K562 (cell line): ENCODE data around the gene PLAAT3. TPM values are rescaled to one million over a fixed set of nuclear protein-coding genes. Genes with fewer than 3 reads are reported as not detected.

Experiments used
- ASH1L ChIP-seq: fragments of 450-650 bp; IDR thresholded peaks from 2 replicates; pipeline ENCODE4 v1.6.1; 2018; ENCODE audit warnings: borderline replicate concordance, mild to moderate bottlenecking, low read depth; ENCODE audit not compliant: partially characterized antibody
- CBFB ChIP-seq: sonication (generic); formaldehyde crosslinking; IDR thresholded peaks from 2 replicates; pipeline ENCODE4 v1.4.0; 2020; ENCODE audit warnings: mild to moderate bottlenecking, missing genetic modification reagents
- CHD1 ChIP-seq: fragments of 200-600 bp; sonication (generic); IDR thresholded peaks from one replicate; pipeline ENCODE4 v1.6.1; 2012; ENCODE audit warnings: mild to moderate bottlenecking, moderate library complexity, low read length, inconsistent platforms
- HINFP ChIP-seq: fragments of 450-650 bp; conservative IDR thresholded peaks from 2 replicates; pipeline ENCODE4 v1.6.1; 2016; ENCODE audit warnings: missing genetic modification characterization, low read depth, mild to moderate bottlenecking, control low read depth, missing compliant biosample characterization
- HNRNPLL ChIP-seq: fragments of 200-400 bp; formaldehyde crosslinking; IDR thresholded peaks from 2 replicates; pipeline ENCODE4 v1.6.1; 2017; ENCODE audit warnings: low read length, low read depth, mild to moderate bottlenecking; ENCODE audit not compliant: poor library complexity, severe bottlenecking
- MYC ChIP-seq, 2 experiments: fragments of 250-450 bp in 1 of 2; sonication (Bioruptor Pico) in 1 of 2; IDR thresholded peaks; 2 replicates each; pipeline versions ENCODE4 v1.5.1 to v1.6.1; 2012 to 2021; ENCODE audit warnings: low read depth in 2 of 2, borderline replicate concordance in 1 of 2, improper control_type of control experiment in 1 of 2, low read length in 1 of 2, mild to moderate bottlenecking in 1 of 2, moderate library complexity in 1 of 2
- NFE2 ChIP-seq: IDR thresholded peaks from 2 replicates; pipeline ENCODE4 v1.6.1; 2014; ENCODE audit warnings: antibody characterized with exemption, low read depth
- NR0B1 ChIP-seq: fragments of 450-650 bp; IDR thresholded peaks from one replicate; pipeline ENCODE4 v1.6.1; 2018; ENCODE audit warnings: mild to moderate bottlenecking, moderate library complexity; ENCODE audit not compliant: partially characterized antibody
- NR4A1 ChIP-seq, 2 experiments: fragments of 250-450 bp in 1 of 2; fragments of 450-650 bp in 1 of 2; sonication (Bioruptor Pico) in 1 of 2; IDR thresholded peaks; 2 replicates each; pipeline versions ENCODE4 v1.4.0 to v1.6.1; 2016 to 2020; ENCODE audit warnings: mild to moderate bottlenecking in 2 of 2, missing compliant biosample characterization in 1 of 2, missing genetic modification characterization in 1 of 2, moderate library complexity in 1 of 2
- SAP30 ChIP-seq: fragments of 200-600 bp; sonication (generic); IDR thresholded peaks from 2 replicates; pipeline ENCODE4 v1.6.1; 2012; ENCODE audit warnings: borderline replicate concordance, low read depth, mild to moderate bottlenecking, moderate library complexity, low read length, control low read depth, inconsistent platforms; ENCODE audit not compliant: insufficient read depth, poor library complexity, severe bottlenecking
- SLC30A9 ChIP-seq: fragments of 250-450 bp; sonication (Bioruptor Pico); IDR thresholded peaks from 2 replicates; pipeline ENCODE4 v1.8.0; 2022; ENCODE audit warnings: mild to moderate bottlenecking, moderate library complexity
- STAT5A ChIP-seq: IDR thresholded peaks from 2 replicates; pipeline ENCODE4 v1.6.1; 2012; ENCODE audit warnings: low read length, inconsistent platforms, borderline replicate concordance
- ZBTB33 ChIP-seq: sonication (generic); formaldehyde crosslinking; IDR thresholded peaks from 2 replicates; pipeline ENCODE4 v1.8.1; 2023; ENCODE audit warnings: mild to moderate bottlenecking, missing genetic modification reagents
- ZNF174 ChIP-seq: fragments of 250-450 bp; sonication (Bioruptor Pico); IDR thresholded peaks from 2 replicates; pipeline ENCODE4 v1.4.0; 2020; ENCODE audit warnings: mild to moderate bottlenecking
- ZNF224 ChIP-seq: sonication (generic); formaldehyde crosslinking; IDR thresholded peaks from 2 replicates; pipeline ENCODE4 v1.8.0; 2022; ENCODE audit warnings: mild to moderate bottlenecking, missing genetic modification reagents
- ZNF584 ChIP-seq: fragments of 200-800 bp; sonication (Bioruptor generic); IDR thresholded peaks from 2 replicates; pipeline ENCODE4 v1.6.1; 2016; ENCODE audit warnings: low read depth, mild to moderate bottlenecking, missing genetic modification characterization, missing compliant biosample characterization
- polyA plus RNA-seq, 8 experiments: library from polyadenylated mRNA; depleted of rRNA in 4 of 8; stranded (reverse) in 5 of 8; unstranded in 3 of 8; fragments of >200 nt; fragmentation: Nextera tagmentation in 2 of 8; fragmentation: Illumina TruSeq in 1 of 8; extraction: Ambion mirVana in 2 of 8; extraction: Trizol in 1 of 8; gene quantifications; 2 replicates each; pipeline versions ENCODE4 v1.2.1 to v1.2.3, GENCODE V29; 2011 to 2014; ENCODE audit warnings: inconsistent platforms in 1 of 8, missing spikeins in 1 of 8
- total RNA-seq, 7 experiments: library from RNA; depleted of rRNA in 6 of 7; stranded (reverse); fragments of >200 nt in 6 of 7; fragmentation: Illumina TruSeq in 2 of 7; extraction: Trizol in 2 of 7; gene quantifications; 2 replicates each; pipeline versions ENCODE4 v1.2.1 to v1.2.3, GENCODE V29; 2011 to 2021; ENCODE audit warnings: low replicate concordance in 1 of 7

PLAAT3 gene
- total and polyA plus RNA-seq, 9 of the 15 experiments (the other 6 are each of a cell fraction or from before 2014, with no cell fraction given): 0.80 to 2.7 (median 1.4) TPM

- TF ChIP-seq SAP30: no peak
- TF ChIP-seq HINFP (tag): no peak
- TF ChIP-seq STAT5A: no peak
- TF ChIP-seq NR4A1 (CRISPR knock-in tag; IDR thresholded peaks at IDR 0.05): no peak
- TF ChIP-seq NR4A1 (tag; IDR thresholded peaks at IDR 0.05): no peak; the same call in 1 of the 2 replicates
- TF ChIP-seq NFE2: no peak
- peak; percentile 71; the same call in 1 of the 2 replicates for TF ChIP-seq ZNF584
- no peak for TF ChIP-seq ZNF174
- no peak for TF ChIP-seq ASH1L
- TF ChIP-seq SLC30A9 (CRISPR knock-in tag): no peak
- TF ChIP-seq ZBTB33 (CRISPR knock-in tag): no peak
- TF ChIP-seq NR0B1: no peak
- no peak for TF ChIP-seq ZNF224 (CRISPR knock-in tag)
- no peak for TF ChIP-seq CHD1
- TF ChIP-seq MYC (IDR thresholded peaks at IDR 0.05; ENCODE audit: low read depth, low read length): peak; percentile 76; the same call in 1 of the 2 replicates
- TF ChIP-seq MYC (CRISPR knock-in tag; IDR thresholded peaks at IDR 0.05; ENCODE audit: borderline replicate concordance, low read depth): no peak
- no peak for TF ChIP-seq HNRNPLL
- TF ChIP-seq CBFB (CRISPR knock-in tag): no peak
Measured at GRCh38 chr11:63573881-63574855, 40.1 kb downstream of the PLAAT3 start (continued).
